GM23248 (cell line): ENCODE data around the gene CCNY.

ENCODE experiments used
- EZH2 ChIP-seq: fragments of 200-600 bp; sonication (generic); IDR thresholded peaks from 2 replicates; pipeline ENCODE4 v1.6.1; 2018; ENCODE audit warnings: antibody characterized with exemption, mild to moderate bottlenecking; ENCODE audit not compliant: insufficient read depth, poor library complexity, severe bottlenecking
- EZH2phosphoT487 ChIP-seq: fragments of 200-600 bp; sonication (generic); IDR thresholded peaks from 2 replicates; pipeline ENCODE4 v1.6.1; 2018; ENCODE audit warnings: antibody characterized with exemption, moderate library complexity, mild to moderate bottlenecking, low read depth; ENCODE audit not compliant: insufficient read depth

DNA sequence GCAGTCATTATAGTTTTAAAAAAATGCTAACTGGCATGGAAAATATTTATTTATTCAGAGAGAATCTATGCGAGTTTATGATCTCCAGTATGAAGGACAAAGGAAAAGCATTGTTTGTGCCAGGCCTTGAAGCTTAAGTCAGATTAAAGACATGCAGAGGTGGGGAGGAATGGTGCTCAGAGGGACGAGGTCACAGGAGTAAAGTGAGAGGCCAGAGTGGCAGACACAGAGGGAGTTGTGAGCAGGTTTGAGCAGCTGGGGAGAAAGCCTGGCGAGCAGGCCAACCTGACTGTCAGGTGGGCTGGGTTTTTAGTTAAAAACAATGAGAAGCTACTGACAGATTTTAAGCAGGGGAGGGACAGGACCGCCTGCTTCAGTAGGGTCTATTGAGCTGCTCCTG, 6.8 kb upstream of the CCNY start:
- TF ChIP-seq EZH2, result no peak
- no peak for TF ChIP-seq EZH2phosphoT487
